HG03520 (cell line): Measurements from ENCODE around the gene DST.
"Not testable (repeated sequence)": the region's sequence is repeated elsewhere in the genome, so short reads cannot be mapped to it uniquely, and the experiment has no call there.

Experiments used
- ATAC-seq: cut with Tn5 transposase; IDR thresholded peaks from one replicate; pipeline ENCODE4 v1.9.1; 2021; ENCODE audit warnings: mild to moderate bottlenecking, moderate library complexity; ENCODE audit not compliant: unreplicated experiment

Gene DST

DNA sequence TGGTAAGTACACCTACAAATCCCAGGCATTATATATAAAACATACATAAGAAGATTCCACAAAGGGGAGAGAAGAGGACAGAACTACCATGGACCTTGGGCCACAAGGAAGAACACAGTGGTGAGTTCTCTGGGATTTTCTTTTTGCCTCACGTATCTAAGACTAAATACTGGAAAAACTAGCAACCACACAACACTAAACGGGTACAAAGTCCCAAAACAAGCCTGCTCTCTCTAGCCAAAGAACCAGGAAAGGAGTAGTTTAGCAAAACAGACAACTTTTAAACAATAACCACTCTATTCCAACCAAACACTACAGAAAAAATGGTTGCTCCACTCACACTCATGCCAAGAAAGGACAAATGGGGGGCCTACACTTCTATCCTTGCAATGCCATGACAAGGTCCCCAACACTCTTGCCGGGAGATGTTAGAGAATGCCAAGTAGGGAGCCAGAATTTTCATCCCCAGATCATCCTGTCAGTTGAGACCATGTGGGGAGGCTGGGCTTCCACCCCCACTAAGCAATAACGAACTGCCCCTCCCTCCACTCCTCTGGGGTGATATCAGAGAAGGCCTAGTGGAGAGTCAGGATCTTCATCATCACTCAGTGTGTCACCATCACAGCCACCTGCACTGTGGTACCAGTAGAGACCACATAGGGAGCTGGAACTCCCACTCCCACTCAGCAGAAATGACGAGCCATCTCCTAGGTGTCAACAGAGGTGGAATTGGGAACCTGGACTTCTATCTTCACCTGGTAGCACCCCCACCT lies 123.5 kb downstream of the DST start:
- no peak for ATAC-seq

DNA sequence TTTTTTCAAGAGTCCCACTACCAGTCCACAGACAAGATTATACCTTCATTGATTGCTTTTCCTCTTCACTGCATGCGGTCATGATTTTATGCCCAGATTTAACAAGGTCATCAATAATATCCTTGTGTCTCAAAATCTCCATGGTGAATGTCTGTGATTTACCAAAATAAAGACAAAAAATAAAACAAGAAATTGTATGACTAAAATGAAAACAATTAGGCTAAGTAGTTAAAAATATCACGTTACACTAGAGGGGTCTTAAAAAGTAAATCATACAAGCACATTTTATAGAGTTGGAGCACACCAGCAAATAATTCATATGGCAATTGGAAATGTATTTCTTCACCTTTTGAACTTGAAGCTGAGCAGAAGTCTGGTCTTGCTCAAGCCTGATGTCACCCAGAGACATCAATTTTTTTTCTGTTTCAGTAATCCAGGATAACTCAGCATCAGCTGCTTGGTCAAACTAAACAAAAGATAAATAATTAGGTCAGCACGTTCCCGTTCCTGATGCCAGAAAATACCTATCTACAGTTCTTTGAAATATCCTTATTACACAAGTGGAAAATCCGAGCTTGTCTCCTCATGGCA lies 125.4 kb downstream of the DST start:
- ATAC-seq: no peak

DNA sequence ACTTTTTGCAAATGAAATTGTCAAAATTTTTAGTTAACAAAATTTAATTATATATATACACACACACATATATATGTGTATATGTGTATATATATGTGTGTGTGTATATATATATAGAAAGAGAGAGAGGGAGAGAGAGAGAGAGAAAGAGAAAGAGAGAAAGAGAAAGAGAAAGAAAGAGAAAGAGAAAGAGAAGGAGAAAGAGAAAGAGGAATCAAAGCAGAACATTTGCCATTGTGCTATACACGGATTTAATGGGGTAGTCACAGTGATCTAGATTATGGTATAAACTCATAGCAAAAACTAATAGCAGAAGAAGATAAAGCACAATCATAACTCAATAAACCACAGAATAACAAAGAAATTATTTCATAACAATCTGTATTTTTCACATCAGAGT lies 126.7 kb downstream of the DST start:
- ATAC-seq: no peak

DNA sequence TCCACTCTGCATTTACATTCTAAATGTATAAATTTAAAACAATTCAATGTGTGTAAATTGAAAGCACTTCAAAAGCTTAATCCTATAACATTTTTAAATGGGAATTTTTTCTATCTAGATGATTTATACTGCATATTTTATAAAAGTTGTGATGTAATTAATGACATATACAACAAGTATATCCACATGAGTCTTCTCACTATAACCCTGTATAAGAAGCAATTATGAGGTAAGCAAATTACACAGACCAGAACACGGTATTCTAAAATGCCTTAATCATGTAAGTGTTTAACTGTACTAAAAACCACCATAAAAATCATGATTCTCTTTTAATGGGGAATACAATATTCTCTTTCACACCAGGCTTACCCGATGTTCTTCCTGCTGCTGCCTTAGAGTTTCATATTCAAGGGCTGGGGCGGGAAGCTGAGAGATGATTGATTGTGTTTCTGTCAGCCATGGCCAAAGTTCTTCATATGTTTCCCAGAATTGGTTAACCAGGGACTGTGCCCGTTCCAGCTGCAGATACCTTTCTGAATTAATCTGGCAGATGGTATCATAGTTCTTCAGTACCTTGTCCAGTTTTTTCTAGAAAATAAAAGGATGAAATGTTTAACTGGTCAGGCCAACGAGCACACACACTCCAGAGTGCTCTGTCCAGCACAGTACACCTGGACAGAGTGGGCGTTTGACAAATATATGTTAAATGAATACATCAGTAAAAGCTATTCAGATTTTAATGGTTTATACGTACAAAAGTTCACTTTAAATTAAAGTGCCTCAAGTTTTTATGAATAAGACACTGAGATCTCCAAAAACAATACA lies 127.4 kb downstream of the DST start:
- ATAC-seq: no peak

DNA sequence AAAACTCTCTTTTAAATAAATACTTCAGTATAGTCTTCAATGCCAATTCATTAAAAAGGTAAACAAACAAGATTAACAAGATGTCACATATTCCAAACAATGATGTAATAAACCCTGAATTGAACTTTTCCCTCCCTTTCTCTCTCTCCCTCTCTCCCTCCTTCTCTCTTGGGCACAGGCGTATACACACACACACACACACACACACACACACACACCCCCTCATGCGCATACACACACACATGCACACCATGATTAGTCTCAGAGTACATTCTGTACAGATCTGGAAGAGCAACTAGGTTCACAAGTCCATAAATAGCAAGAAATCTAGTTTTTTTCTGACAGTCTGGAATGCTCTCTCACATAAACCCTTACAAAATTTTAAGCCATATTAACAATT lies 128.3 kb downstream of the DST start:
- ATAC-seq: no peak

DNA sequence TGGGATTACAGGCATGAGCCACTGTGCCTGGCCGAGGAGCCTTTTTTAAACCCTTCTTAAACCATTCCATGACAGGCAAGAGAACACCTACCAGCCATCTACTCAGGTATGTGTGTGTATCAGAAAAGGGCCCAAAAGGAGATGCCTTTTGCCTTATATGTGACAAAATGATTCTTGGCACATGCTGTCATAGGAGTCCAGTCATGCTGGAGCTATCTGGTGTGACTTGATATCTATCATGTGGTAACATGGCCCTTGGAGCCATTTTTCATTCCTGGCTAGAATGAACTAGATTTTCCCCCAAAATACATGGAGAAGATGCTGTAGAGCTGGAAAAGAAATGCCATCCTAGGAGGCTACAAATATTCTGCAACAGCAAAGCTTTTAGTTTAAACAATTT lies 129.1 kb downstream of the DST start:
- ATAC-seq: no peak

DNA sequence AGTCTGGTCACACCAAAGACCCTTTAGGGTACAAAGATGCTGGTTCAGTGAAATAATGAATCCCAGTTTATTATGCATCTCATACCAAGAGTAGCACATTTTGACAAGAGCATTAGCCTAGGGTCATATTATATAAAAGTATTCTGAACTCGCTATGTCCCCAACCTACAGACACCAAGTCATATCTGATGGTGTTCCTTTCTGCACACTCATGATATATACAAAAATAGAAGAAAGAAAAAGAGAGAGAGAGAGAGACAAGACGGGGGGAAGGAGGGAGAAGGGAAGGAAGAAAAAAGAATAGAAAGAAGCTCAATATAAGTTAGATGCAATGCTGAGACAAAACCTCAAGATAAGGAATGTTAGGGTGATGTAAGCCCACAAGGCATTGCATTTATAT lies 131.1 kb downstream of the DST start:
- ATAC-seq: no peak

DNA sequence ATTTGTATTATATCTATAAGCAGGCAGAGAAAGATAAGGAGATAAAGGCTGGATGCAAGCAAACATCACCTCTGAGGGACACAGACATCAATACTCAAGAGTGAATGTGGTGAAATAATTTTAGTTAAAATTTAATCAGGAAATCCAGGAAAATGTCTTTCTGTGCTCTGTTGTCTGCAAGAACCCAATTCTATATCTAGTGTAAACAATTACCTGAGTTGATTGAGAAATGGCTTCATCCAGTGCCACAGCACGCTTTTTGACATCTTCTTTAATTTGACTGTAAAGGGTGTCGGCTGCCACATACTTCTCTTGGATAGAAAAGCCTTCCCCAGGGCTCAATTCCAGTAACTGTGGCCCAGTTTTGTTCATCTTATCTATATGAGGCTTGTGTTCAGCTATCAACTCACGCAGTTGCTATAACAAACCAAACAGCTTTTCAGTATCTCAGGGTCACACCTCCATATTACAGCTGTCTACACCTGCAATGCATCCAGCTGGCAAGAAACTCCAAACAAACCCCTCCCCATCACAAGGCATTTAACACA lies 131.6 kb downstream of the DST start:
- ATAC-seq: no peak

DNA sequence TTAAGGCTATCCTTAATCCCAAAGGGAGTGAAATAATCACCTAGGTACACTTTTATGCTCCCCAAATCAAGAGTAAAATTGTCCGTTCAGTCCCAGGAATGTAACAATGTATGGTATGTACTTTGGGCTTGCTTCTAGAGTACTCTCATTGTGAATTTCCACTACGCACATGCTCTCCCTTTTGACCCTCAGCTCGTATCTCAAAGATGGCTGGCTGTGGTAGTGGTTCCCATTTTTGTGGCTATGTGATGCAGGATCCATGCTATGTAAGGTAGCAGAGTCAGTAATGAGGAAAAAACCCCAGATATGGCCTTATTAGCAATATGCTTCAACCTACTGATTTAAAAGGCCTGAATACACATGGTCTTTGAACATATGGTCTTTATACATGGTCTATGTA lies 133.7 kb downstream of the DST start:
- no peak for ATAC-seq

DNA sequence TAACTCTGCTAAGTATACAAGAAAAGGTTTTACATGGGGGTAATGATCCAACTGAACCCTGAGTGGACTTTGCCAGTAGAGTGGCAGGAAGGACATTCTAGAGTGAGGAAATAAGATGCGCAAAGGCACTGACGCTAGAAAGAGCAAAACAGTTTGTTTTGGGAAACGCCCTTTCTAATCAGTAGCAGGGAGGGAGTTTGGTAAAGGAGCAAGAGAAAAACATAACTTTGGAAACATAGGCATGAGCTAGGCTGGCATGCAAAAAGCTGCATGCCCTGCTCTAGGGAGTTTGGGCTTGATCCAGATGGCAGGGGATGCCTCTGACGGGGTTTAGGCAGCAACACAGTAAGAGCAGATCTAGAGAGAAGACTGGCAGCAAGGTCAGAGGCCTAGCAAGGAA lies 135.2 kb downstream of the DST start:
- ATAC-seq: no peak

DNA sequence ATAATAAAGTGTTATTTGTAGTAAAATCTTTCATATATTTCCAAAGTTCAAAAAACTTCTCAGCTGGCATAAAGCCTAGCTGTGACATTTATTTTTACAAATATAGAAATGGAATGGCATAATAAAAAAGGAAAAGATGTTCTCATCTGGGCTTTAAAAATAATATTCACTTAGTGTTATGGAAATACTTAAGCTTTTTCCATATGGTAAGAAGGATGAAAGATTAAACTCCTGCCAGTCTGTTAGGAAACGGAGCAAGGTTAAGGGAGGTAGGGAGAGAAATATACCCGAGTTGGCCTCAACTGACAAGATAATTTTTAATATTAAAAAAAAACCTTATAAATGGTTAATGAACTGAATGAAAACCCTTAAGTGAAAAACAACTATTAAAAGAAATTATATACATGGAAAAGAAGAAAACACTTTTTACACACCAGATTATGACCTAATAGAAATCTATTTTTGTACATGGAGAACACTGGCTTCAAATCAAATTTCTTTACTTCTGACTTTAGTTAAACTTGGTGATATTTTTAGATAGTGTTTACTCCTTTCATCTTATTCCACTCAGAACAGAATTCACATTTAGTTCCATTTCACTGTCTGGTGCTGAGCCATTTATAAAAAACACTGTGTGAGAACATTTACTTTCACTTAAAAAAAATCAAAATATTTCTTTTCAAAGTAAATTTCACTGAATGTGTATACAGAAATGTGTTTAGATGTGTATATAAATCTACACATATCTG lies 137.0 kb downstream of the DST start:
- ATAC-seq: no peak

DNA sequence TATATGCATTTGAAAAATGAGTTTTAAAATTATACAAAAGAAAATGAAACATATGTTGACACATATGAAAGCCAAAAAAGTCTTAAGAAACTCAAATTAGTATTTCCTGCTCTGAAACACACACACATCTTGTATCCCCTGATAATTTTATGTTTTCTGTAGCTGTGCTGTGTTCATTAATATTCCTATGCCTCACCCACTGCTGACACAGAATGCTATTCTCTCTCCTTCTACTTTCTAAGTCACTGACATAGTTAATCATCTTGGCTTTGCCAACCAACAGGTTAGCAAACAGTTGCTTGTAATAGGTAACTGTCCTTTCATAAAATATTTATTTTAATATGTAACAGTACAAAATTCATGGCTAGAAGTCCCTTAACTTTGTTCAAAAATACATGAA lies 140.7 kb downstream of the DST start:
- no peak for ATAC-seq

DNA sequence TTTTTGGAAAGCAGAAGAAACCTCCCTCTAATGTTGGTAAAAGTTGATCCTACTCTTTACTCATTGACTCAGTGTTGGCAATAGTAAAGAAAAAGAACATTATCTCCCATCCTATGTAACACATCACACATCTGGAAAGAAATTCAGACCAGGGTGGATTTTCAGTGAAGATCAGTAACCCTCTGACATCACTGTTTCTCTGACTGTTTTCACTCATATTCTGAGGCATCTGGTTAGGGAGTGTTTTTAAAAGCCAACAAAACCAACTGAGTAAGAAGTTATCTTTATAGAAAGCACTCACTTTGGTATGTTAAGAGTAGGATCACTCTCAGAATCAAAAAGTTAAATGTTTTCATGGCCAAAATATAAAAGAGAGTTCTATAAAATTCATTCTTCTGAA lies 143.6 kb downstream of the DST start:
- no peak for ATAC-seq

DNA sequence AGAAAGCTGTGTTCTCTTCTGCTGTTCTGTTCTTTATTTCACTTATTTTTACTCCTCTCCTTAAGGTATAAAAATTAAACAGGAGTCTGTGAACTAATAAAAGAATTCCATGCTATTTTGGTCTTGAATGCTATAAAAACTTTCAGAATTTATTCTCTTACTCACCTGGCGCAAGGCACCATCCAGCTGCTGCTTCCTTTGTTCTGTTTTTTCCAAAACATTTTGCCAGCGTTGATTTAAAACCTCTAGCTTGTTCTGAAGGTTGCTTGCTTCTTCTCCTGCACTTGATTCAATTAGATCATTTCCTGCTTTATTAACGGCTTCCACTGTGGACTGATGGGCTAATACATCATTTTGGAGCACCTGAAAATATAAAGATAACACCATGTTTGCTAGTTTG lies 145.0 kb downstream of the DST start:
- no peak for ATAC-seq

DNA sequence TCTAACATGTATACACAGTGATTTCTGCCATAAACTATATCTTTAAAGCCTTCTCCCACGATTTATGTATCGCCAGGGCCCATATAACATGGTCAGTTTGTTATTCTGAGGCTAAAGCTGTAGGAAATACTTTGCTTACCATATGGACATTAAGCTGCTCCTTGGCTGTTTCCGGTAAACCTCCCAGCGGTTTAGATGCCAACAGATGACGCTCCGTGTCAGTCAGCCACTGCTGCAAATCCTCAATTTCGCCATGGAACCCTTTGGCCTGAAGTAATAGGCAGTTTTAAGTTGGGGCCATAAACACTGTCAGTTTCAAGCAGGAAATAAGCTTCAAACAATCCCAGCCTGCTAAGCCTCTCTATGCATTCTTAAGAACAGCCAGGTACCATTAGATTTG lies 145.4 kb downstream of the DST start:
- no peak for ATAC-seq

DNA sequence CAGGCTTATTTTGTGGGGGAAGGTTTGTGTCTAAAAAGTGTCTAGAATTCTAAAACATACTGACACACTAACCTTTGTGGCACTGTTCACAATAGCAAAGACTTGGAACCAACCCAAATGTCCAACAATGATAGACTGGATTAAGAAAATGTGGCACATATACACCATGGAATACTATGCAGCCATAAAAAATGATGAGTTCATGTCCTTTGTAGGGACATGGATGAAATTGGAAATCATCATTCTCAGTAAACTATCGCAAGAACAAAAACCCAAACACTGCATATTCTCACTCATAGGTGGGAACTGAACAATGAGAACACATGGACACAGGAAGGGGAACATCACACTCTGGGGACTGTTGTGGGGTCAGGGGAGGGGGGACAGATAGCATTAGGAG lies 146.0 kb downstream of the DST start:
- not testable (repeated sequence) for ATAC-seq

DNA sequence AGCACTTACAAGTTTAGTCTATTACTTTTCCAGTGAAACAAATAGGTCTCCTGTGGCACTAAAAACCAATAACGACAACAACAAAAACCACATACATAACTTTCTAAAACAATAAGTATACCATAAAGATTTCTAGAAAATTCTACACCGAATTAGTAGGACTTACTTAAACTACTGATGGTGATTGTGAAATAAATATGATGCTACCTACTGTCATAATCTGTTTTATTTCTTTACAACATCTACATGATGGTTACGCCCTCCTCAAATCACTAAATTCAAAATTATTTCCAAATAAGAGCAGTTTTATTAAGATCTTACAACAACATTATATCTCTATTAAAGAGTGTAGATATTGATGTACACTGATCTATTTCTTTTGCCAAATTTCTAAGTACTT lies 147.0 kb downstream of the DST start:
- no peak for ATAC-seq

DNA sequence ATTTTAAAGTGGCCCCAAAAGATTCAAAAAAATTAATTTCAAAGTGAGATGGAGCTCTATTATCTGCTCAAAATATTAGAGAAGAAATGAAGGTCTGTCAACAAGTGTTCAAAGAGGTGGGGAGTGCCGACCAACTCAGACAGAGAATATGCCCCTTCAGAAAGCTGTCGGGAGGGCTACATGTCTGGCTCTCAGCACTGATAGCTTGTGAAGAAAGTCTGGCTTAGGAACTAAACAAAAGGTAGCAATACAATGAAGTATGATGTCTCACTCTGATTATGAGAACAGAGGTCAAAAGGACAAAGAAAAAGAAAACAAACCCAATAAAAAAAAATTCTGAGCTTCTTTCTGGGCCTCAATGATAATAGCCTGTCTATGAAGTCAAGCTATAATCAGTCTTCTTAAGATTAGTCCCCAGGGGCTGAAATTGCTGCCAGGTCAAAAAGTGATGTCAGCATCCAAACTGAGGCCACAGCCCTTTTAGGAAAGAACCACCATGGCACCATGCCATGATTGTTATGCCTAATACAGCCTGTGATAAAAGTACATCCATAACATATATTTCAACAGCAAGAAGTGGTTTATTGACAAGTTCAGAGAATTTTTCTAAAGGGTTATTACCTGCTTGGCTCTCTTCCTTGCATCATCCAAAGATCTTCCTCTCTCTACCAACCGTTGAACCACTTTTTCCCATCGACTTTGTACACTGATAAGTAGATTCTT lies 150.9 kb downstream of the DST start:
- no peak for ATAC-seq

DNA sequence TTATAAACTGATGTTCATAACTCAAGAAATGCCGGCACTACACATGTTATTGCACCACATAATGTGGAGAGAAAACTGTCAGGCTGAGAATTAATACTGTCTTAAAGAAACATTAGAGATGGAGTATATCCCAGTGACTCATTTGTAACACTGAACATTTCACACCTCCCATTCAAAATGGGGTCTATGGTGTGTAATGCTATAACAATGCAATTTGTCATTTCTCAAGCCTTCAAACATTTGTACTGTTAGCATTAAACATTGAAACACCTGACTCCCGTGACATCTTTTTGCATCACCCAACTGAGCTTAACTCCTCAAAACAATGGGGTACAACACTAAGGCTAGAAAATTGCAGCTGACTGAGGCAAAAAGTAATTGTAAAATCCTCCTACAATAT lies 151.7 kb downstream of the DST start:
- no peak for ATAC-seq

DNA sequence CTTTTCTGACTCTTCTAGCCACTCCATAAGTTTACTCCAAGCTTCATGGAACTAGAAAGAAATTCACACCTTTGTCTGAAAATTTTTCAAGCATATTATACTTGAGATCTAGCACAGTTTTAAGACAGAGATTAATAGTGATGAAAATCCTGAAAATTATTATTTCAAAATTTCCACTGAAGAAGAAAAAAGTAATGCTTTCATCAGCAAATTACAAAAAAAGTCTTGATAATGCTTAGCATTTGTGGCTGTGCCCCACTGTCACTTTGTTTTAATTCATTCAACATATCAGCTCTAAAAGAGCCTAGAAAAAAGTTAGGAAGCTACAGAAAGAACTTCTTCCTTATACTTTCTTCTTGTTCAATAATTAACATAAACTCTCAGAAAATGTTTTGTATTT lies 153.1 kb downstream of the DST start:
- no peak for ATAC-seq
